Activated B cell treated with CpG ODN at 0.5 μM for 24 hours (primary cell): ENCODE measurements around the gene N4BP3. TPM values are rescaled to one million over a fixed set of nuclear protein-coding genes. Genes with fewer than 3 reads are reported as not detected.
A peak's percentile ranks its signal among the peaks of the same experiment; 100 is the strongest.
"Not testable (repeated sequence)": the region's sequence is repeated elsewhere in the genome, so short reads cannot be mapped to it uniquely, and the experiment has no call there.

ENCODE experiments used
- ATAC-seq: fragments of 200-7000 bp; cut with Tn5 transposase; one replicate; pipeline ENCODE4 v1.10.0; 2021; ENCODE audit warnings: low read depth, mild to moderate bottlenecking, moderate library complexity
- CTCF ChIA-PET: fragments of 350-600 bp; sonication (Branson Sonifier 250); formaldehyde crosslinking; loops from one replicate; lab custom pipeline; 2021; ENCODE audit warnings: antibody characterized with exemption; lab: Charles Lee
- POLR2A ChIA-PET: fragments of 350-600 bp; sonication (Branson Sonifier 250); formaldehyde crosslinking; loops from one replicate; lab custom pipeline; 2021; ENCODE audit warnings: antibody characterized with exemption; lab: Charles Lee
- DNase-seq: peaks from one replicate; pipeline ENCODE4 v3.0.0; 2022
- H3K27ac Mint-ChIP-seq: one replicate; pipeline ENCODE4 v1.8.0; 2020; ENCODE audit warnings: mixed read lengths
- H3K27me3 Mint-ChIP-seq: one replicate; pipeline ENCODE4 v1.8.0; 2021; ENCODE audit warnings: mixed read lengths
- H3K36me3 Mint-ChIP-seq: one replicate; pipeline ENCODE4 v1.8.0; 2021; ENCODE audit warnings: low read depth, mixed read lengths
- H3K4me1 Mint-ChIP-seq: one replicate; pipeline ENCODE4 v1.8.0; 2021; ENCODE audit warnings: mixed read lengths
- H3K4me3 Mint-ChIP-seq: one replicate; pipeline ENCODE4 v1.8.0; 2020; ENCODE audit warnings: mild to moderate bottlenecking, mixed read lengths
- H3K9me3 Mint-ChIP-seq: one replicate; pipeline ENCODE4 v1.8.0; 2020; ENCODE audit warnings: mixed read lengths
- CTCF ChIP-seq: fragments of 200-600 bp; IDR thresholded peaks from one replicate; pipeline ENCODE4 v1.8.0; 2022; ENCODE audit warnings: antibody characterized with exemption, mild to moderate bottlenecking
- intact Hi-C: fragments of 100-400 bp; cut with micrococcal nuclease; formaldehyde crosslinking; loops from one replicate; pipeline ENCODE4 v1.15.1; 2024
- total RNA-seq: library from RNA; stranded (reverse); gene quantifications from 2 replicates; pipeline ENCODE4 v1.2.3, GENCODE V29; 2022

Gene N4BP3
- total RNA-seq, 1 donor from 2014 or later = 18.1 TPM

GRCh38 chr5:178086266-178086665, 27.1 kb upstream of the N4BP3 start:
- no peak for TF ChIP-seq CTCF
- Mint-ChIP-seq H3K4me3 (no peak overlapping the region), H3K9me3 (no peaks in the 10 kb centered on the region), H3K27ac (no peak overlapping the region), H3K36me3 (no peaks in the 10 kb centered on the region), H3K4me1 (peaks cover 2% of the 10 kb centered on the region), H3K27me3 (peaks cover 11% of the 10 kb centered on the region)
- ChIA-PET CTCF (no interaction called here), POLR2A (no interaction called here)
- ATAC-seq (no peak), DNase-seq (no peak)
- intact Hi-C loops = no loop called here

- H3K9me3 Mint-ChIP-seq, DNase-seq, ATAC-seq, H3K4me1 Mint-ChIP-seq, H3K36me3 Mint-ChIP-seq, H3K27ac Mint-ChIP-seq, H3K4me3 Mint-ChIP-seq, CTCF ChIA-PET, intact Hi-C loops, POLR2A ChIA-PET: not testable (repeated sequence)
- H3K27me3 Mint-ChIP-seq = peaks cover 11% of the 10 kb centered on the region
Observed at GRCh38 chr5:178087199-178087598, 26.1 kb upstream of the N4BP3 start.

GRCh38 chr5:178090856-178091255, 22.5 kb upstream of the N4BP3 start:
- ATAC-seq (no peak), DNase-seq (no peak)
- Mint-ChIP-seq H3K4me3 (no peak overlapping the region), H3K27ac (no peak overlapping the region), H3K4me1 (peaks cover 11% of the 10 kb centered on the region), H3K36me3 (no peaks in the 10 kb centered on the region), H3K27me3 (peaks cover 2% of the 10 kb centered on the region), H3K9me3 (no peaks in the 10 kb centered on the region)
- TF ChIP-seq CTCF = no peak
- intact Hi-C loops = no loop called here
- ChIA-PET POLR2A (no interaction called here), CTCF (interaction anchor here (1.6 kb wide), 1 partner anchor 15 kb away, joined by 6 read pairs; no protein-coding TSS in a partner anchor)

GRCh38 chr5:178093134-178093533, 20.2 kb upstream of the N4BP3 start:
- H3K27ac Mint-ChIP-seq = no peak overlapping the region
- H3K36me3 Mint-ChIP-seq = no peaks in the 10 kb centered on the region
- TF ChIP-seq CTCF = no peak
- ChIA-PET POLR2A (no interaction called here), CTCF (no interaction called here)
- H3K4me3 Mint-ChIP-seq = no peak overlapping the region
- H3K9me3 Mint-ChIP-seq = no peaks in the 10 kb centered on the region
- H3K4me1 Mint-ChIP-seq = peaks cover 9% of the 10 kb centered on the region
- DNase-seq = no peak
- intact Hi-C loops = no loop called here
- no peak for ATAC-seq
- H3K27me3 Mint-ChIP-seq = no peaks in the 10 kb centered on the region

- H3K9me3 Mint-ChIP-seq = no peaks in the 10 kb centered on the region
- intact Hi-C loops = no loop called here
- peaks cover 9% of the 10 kb centered on the region for H3K4me1 Mint-ChIP-seq
- peak overlapping the region; percentile 5 for H3K27ac Mint-ChIP-seq
- no peaks in the 10 kb centered on the region for H3K36me3 Mint-ChIP-seq
- ChIA-PET CTCF (interaction anchor here (0.6 kb wide), 1 partner anchor 11 kb away, joined by 4 read pairs; no protein-coding TSS in a partner anchor), POLR2A (no interaction called here)
- DNase-seq (no peak), ATAC-seq (no peak)
- no peak overlapping the region for H3K4me3 Mint-ChIP-seq
- no peaks in the 10 kb centered on the region for H3K27me3 Mint-ChIP-seq
- no peak for TF ChIP-seq CTCF
Observed at GRCh38 chr5:178094345-178094744, 19.0 kb upstream of the N4BP3 start.

- intact Hi-C loops = no loop called here
- Mint-ChIP-seq H3K27ac (no peak overlapping the region), H3K4me3 (no peak overlapping the region), H3K4me1 (peaks cover 6% of the 10 kb centered on the region), H3K27me3 (no peaks in the 10 kb centered on the region), H3K36me3 (no peaks in the 10 kb centered on the region), H3K9me3 (no peaks in the 10 kb centered on the region)
- DNase-seq (no peak), ATAC-seq (no peak)
- ChIA-PET CTCF (no interaction called here), POLR2A (no interaction called here)
- no peak for TF ChIP-seq CTCF
Observed at GRCh38 chr5:178098685-178099084, 14.6 kb upstream of the N4BP3 start.
